Mesendoderm (in vitro differentiated cells): ENCODE data around the gene AGXT.

Source experiments
- DNase-seq: peaks from one replicate; pipeline ENCODE4 v3.0.0; 2013
- H2AK5ac ChIP-seq: 2 replicates; pipeline ENCODE4 v1.6.1; 2013; ENCODE audit warnings: low read length, inconsistent platforms
- H2BK120ac ChIP-seq: 2 replicates; pipeline ENCODE4 v1.6.1; 2013; ENCODE audit warnings: low read depth, mild to moderate bottlenecking, low read length, moderate library complexity, mixed read lengths
- H2BK15ac ChIP-seq: replicated peaks from 2 replicates; pipeline ENCODE4 v1.6.1; 2013; ENCODE audit warnings: low read depth, mild to moderate bottlenecking, moderate library complexity
- H2BK5ac ChIP-seq: 2 replicates; pipeline ENCODE4 v1.6.1; 2013; ENCODE audit warnings: low read length, inconsistent platforms
- H3K18ac ChIP-seq: 2 replicates; pipeline ENCODE4 v1.6.1; 2013; ENCODE audit warnings: mild to moderate bottlenecking, low read length, mixed read lengths
- H3K23ac ChIP-seq: one replicate; pipeline ENCODE4 v1.6.1; 2013; ENCODE audit warnings: low read length
- H3K27ac ChIP-seq: 2 replicates; pipeline ENCODE4 v1.5.1; 2013; ENCODE audit warnings: low read depth, mild to moderate bottlenecking, inconsistent platforms, low read length, moderate library complexity
- H3K27me3 ChIP-seq: 2 replicates; pipeline ENCODE4 v1.6.1; 2013; ENCODE audit warnings: low read length, control low read depth, mild to moderate bottlenecking, inconsistent platforms; ENCODE audit not compliant: insufficient read depth, poor library complexity
- H3K36me3 ChIP-seq: 2 replicates; pipeline ENCODE4 v1.6.1; 2013; ENCODE audit warnings: low read length, inconsistent platforms; ENCODE audit not compliant: control insufficient read depth, insufficient read depth
- H3K4ac ChIP-seq: one replicate; pipeline ENCODE4 v1.6.1; 2013; ENCODE audit warnings: low read depth, mild to moderate bottlenecking, low read length, moderate library complexity
- H3K4me1 ChIP-seq: 2 replicates; pipeline ENCODE4 v1.6.1; 2013; ENCODE audit warnings: low read depth, low read length, inconsistent platforms; ENCODE audit not compliant: control insufficient read depth
- H3K4me2 ChIP-seq: 2 replicates; pipeline ENCODE4 v1.6.1; 2013; ENCODE audit warnings: low read length
- H3K4me3 ChIP-seq: 2 replicates; pipeline ENCODE4 v1.5.1; 2013; ENCODE audit warnings: mild to moderate bottlenecking, low read length
- H3K56ac ChIP-seq: one replicate; pipeline ENCODE4 v1.6.1; 2013; ENCODE audit warnings: low read length
- H3K79me1 ChIP-seq: 2 replicates; pipeline ENCODE4 v1.6.1; 2013; ENCODE audit warnings: low read length, inconsistent platforms
- H3K79me2 ChIP-seq: 2 replicates; pipeline ENCODE4 v1.6.1; 2013; ENCODE audit warnings: mild to moderate bottlenecking, low read length; ENCODE audit not compliant: control insufficient read depth, insufficient read depth
- H3K9ac ChIP-seq: 2 replicates; pipeline ENCODE4 v1.6.1; 2013; ENCODE audit warnings: low read length, inconsistent platforms
- H4K5ac ChIP-seq: one replicate; pipeline ENCODE4 v1.6.1; 2013; ENCODE audit warnings: low read length
- H4K8ac ChIP-seq: one replicate; pipeline ENCODE4 v1.6.1; 2013; ENCODE audit warnings: low read depth, mild to moderate bottlenecking, control low read depth, low read length, moderate library complexity
- WGBS: extraction: QIAGEN DNeasy Blood & Tissue Kit; methylation state at CpG from one replicate; pipeline ENCODE4 v1.1.7; 2013; ENCODE audit warnings: low lambda C conversion rate, missing lambda C conversion rate; ENCODE audit not compliant: insufficient coverage; ENCODE audit errors: extremely low coverage; 5-methylcytosine and 5-hydroxymethylcytosine counted together

Gene AGXT

DNA sequence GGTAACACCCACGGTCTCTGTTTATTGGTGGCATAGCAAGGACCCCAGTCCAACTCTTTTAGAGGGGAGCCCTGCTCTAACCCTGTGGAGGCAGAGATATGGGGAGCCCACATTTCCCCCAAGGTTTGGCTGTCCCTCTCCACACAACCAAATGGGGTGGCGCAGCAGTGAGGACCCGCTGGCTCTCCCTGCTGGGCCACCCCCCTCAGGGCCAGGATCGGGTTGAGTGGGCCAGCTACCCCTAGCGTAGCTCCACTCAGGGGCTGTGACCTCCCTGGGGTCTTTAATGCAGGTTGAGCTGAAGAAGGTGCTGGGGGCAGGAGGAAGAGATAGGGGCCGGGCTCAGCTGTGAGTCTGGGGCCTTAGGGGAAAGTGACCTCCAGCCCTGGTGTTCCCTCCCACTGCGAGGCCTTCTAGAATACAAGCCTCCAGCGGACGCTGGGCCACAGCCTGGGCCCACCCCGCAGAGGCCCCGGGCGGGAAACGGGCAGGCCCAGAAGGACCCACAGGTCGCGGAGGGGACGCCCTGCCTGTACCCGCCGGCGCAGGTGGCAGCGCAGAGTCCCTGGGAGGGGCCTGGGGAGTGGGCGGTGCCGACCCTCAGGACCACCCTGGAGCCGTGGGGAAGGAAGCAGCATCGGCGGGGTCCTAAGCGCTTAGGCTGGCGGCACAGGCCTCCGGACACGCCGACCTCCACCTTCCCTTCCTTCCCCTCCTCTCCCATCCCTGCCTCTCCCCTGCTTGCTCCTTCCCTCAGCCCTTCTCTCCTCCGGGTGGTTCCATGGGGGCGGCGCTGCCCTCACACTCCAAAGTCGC lies 47.1 kb downstream of the AGXT start:
- no peak overlapping the region for H4K5ac ChIP-seq
- no CpG with 5 or more reads among the region's 34 CpGs for WGBS
- H3K23ac ChIP-seq, result no peak overlapping the region
- H2AK5ac ChIP-seq, result no peak overlapping the region
- no peak overlapping the region for H3K18ac ChIP-seq
- no peaks in the 10 kb centered on the region for H3K4me1 ChIP-seq
- DNase-seq, result no peak
- no peak overlapping the region for H3K9ac ChIP-seq
- H3K4ac ChIP-seq, result no peak overlapping the region
- no peak overlapping the region for H3K4me3 ChIP-seq
- no peaks in the 10 kb centered on the region for H3K27me3 ChIP-seq
- no peak overlapping the region for H2BK5ac ChIP-seq
- peak overlapping the region; percentile 56 for H3K56ac ChIP-seq
- no peaks in the 10 kb centered on the region for H3K36me3 ChIP-seq
- H3K27ac ChIP-seq, result no peak overlapping the region
- no peak overlapping the region for H2BK120ac ChIP-seq
- H2BK15ac ChIP-seq, result no peak overlapping the region
- no peaks in the 10 kb centered on the region for H3K79me1 ChIP-seq
- H3K79me2 ChIP-seq, result no peaks in the 10 kb centered on the region
- no peak overlapping the region for H4K8ac ChIP-seq
- peak overlapping the region; percentile 16 for H3K4me2 ChIP-seq

DNA sequence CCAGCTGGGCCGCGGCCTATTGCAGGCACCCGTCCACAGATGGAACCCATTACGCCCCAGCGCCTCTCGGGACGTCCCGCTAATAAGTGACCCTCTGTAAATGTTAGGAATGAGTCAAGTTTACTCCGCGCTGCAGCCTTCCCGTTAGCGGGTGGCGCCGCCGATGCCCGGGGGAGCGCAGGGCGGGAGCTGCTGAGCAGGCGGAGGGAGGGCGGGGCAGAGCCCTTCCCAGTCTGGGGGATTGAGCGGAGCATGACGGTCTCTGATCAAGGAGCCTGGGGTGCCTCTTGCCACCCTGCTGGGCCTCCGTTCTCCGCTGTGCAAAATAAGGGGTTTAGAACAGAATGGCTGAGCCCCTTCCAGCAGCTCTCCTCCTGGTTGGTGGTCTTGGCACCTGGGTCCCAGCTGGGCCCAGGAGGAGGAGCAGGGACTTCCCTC lies 48.0 kb downstream of the AGXT start:
- Histone ChIP-seq H3K18ac (no peak overlapping the region), H3K4me2 (peak overlapping the region; percentile 61), H3K56ac (peak overlapping the region; percentile 64), H3K79me2 (no peaks in the 10 kb centered on the region), H3K36me3 (no peaks in the 10 kb centered on the region), H3K4ac (no peak overlapping the region), H2BK120ac (no peak overlapping the region), H3K23ac (no peak overlapping the region), H2BK5ac (no peak overlapping the region), H2BK15ac (no peak overlapping the region), H3K4me1 (no peaks in the 10 kb centered on the region), H4K5ac (no peak overlapping the region), H3K9ac (no peak overlapping the region), H3K79me1 (no peaks in the 10 kb centered on the region), H2AK5ac (no peak overlapping the region), H3K27me3 (no peaks in the 10 kb centered on the region), H4K8ac (no peak overlapping the region), H3K4me3 (no peak overlapping the region), H3K27ac (no peak overlapping the region)
- WGBS, result no CpG with 5 or more reads among the region's 24 CpGs
- DNase-seq, result peak; percentile 49

GRCh38 chr2:240917009-240917683 lies 48.5 kb downstream of the AGXT start:
- H3K4me1 ChIP-seq, result no peaks in the 10 kb centered on the region
- no peak overlapping the region for H3K4me2 ChIP-seq
- no peak overlapping the region for H3K4ac ChIP-seq
- H3K18ac ChIP-seq, result no peak overlapping the region
- no peak overlapping the region for H4K5ac ChIP-seq
- no peak overlapping the region for H3K56ac ChIP-seq
- no peak overlapping the region for H3K23ac ChIP-seq
- no peak overlapping the region for H3K27ac ChIP-seq
- H4K8ac ChIP-seq, result no peak overlapping the region
- no peaks in the 10 kb centered on the region for H3K79me2 ChIP-seq
- H3K4me3 ChIP-seq, result no peak overlapping the region
- H3K9ac ChIP-seq, result no peak overlapping the region
- no peaks in the 10 kb centered on the region for H3K27me3 ChIP-seq
- no CpG with 5 or more reads among the region's 20 CpGs for WGBS
- no peak overlapping the region for H2AK5ac ChIP-seq
- no peaks in the 10 kb centered on the region for H3K79me1 ChIP-seq
- H2BK15ac ChIP-seq, result no peak overlapping the region
- H3K36me3 ChIP-seq, result no peaks in the 10 kb centered on the region
- no peak overlapping the region for H2BK120ac ChIP-seq
- no peak for DNase-seq
- no peak overlapping the region for H2BK5ac ChIP-seq

DNA sequence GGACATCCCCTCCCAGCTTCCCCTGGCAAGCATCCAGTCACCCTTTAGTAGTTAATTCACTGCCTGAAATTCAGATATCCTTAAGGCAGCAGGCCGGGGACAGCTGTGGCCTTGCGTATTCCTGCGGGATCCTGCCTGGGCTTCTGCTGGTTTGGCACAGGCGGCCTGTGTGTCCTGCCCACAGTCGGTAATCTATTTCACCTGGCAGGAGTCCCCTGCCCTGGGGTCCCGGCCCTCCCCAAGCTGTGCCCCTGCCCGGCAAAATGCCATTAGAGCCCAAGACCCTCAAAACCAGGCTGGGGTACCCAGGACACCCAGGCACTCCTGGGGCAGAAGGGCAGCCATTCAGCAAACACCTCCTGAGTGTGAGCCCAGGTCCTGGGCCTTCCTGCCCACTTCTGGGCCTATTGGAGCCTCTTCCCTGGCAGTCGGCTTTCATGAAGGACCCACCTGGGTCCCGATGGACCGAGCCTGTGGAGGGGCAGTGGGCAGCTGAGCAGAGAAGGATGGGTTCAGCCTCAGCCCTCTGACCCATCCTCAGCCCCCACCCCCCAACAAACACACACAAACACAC lies 49.1 kb downstream of the AGXT start:
- Histone ChIP-seq H3K9ac (no peak overlapping the region), H3K36me3 (no peaks in the 10 kb centered on the region), H3K27me3 (no peaks in the 10 kb centered on the region), H3K79me2 (no peaks in the 10 kb centered on the region), H3K27ac (no peak overlapping the region), H3K23ac (no peak overlapping the region), H3K4me2 (no peak overlapping the region), H4K5ac (no peak overlapping the region), H3K79me1 (no peaks in the 10 kb centered on the region), H3K18ac (no peak overlapping the region), H2BK5ac (no peak overlapping the region), H4K8ac (no peak overlapping the region), H2BK15ac (no peak overlapping the region), H2BK120ac (no peak overlapping the region), H3K4me3 (no peak overlapping the region), H3K4ac (no peak overlapping the region), H3K56ac (no peak overlapping the region), H2AK5ac (no peak overlapping the region), H3K4me1 (no peaks in the 10 kb centered on the region)
- no peak for DNase-seq
- WGBS, result no CpG with 5 or more reads among the region's 10 CpGs

DNA sequence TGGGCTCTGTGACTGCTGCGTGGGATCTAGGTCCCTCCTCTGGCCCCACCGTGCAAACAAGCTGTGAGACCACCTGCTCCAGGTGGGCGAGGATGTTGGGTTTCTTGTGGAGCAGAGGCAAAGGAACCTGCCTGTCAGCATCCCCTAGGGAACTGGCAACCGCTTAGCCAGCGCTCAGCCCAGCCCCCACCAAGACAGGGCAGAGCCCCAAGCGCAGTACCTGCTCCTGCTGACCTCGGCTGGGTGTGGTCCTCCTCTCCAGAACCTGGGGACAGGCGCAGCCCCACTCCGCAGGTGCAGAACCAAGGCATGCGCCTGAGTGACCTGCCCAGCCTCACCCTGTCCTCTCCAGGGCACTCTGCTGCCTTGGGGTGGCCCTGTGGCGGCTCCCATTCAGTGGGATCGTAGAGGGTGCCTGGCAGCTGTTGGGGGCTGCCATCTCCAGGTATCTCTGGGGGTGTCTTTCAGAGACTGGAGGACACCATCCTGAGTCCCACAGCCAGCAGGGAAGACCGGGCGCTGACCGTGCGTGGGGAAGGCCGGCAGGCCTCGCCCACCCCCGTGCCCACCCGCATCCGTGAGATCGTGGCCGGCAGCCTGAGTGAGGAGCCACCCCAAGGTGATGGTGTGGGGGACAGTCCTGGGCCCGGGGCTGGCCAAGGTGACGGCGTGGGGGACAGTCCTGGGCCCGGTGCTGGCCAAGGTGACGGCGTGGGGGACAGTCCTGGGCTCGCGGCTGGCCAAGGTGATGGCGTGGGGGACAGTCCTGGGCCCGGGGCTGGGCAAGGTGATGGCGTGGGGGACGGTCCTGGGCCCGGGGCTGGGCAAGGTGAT lies 49.9 kb downstream of the AGXT start:
- Histone ChIP-seq H3K4me3 (no peak overlapping the region), H3K27me3 (no peaks in the 10 kb centered on the region), H2BK120ac (no peak overlapping the region), H3K79me1 (no peaks in the 10 kb centered on the region), H2BK5ac (no peak overlapping the region), H3K4me2 (no peak overlapping the region), H3K4me1 (no peaks in the 10 kb centered on the region), H3K56ac (no peak overlapping the region), H3K9ac (no peak overlapping the region), H4K8ac (no peak overlapping the region), H2BK15ac (no peak overlapping the region), H3K23ac (no peak overlapping the region), H3K4ac (no peak overlapping the region), H4K5ac (no peak overlapping the region), H3K36me3 (no peaks in the 10 kb centered on the region), H2AK5ac (no peak overlapping the region), H3K79me2 (no peaks in the 10 kb centered on the region), H3K27ac (no peak overlapping the region), H3K18ac (no peak overlapping the region)
- DNase-seq, result no peak
- WGBS, result no CpG with 5 or more reads among the region's 36 CpGs
